ENCODE data around the gene TOP1.

TOP1 gene

DNA sequence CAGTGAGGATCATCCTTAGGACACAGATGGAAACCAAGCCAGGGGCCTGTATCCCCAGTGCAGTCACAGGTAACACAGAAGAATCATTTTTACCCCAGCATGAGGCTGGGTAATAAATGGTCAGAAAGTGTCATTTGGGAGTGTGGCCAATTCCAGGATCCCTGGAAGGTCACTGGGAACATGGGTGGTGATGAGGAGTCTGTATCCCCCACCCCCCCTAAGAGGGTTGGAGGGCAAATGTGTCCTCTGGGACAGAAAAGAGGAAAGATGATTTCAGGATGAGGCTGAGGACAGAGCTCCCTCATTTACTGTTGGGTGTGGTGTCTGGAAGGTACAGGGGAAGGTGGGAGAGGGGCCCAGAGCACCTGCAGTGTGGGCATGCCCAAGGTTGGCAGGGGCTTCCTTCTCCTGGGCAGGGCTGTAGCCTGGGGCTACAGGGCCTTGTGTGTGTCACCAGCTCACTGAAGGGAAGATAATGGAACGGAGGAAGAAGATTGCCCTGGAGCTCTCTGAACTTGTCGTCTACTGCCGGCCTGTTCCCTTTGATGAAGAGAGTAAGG, 143.2 kb downstream of the TOP1 start:
- DNase-seq = no peak

DNA sequence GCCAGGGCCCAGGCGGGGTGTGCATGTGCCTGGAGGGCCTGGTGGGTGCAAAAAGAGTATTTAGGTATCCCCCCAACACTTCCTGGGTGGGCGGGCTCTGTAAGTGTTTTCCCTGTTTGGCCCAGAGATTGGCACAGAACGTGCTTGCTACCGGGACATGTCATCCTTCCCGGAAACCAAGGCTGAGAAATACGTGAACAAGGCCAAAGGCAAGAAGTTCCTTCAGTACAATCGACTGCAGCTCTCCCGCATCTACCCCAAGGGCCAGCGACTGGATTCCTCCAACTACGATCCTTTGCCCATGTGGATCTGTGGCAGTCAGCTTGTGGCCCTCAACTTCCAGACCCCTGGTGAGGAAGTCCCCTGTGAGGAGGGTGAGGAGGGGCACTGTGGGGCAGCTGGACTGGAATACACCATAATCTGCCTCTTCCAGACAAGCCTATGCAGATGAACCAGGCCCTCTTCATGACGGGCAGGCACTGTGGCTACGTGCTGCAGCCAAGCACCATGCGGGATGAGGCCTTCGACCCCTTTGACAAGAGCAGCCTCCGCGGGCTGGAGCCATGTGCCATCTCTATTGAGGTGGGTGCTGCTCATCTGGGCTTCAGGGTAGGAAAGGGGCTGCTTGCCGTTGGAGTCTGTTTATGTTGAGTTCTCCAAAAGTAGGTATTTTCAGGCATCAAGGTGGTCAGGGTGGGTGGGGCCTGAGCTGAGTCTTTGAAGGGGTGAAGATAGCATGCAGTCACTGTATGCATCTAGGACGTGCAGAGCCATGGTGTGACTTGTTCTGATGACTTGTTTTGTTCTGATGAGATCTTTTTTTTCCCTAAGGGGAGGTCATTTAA, 143.9 kb downstream of the TOP1 start:
- no peak for DNase-seq

DNA sequence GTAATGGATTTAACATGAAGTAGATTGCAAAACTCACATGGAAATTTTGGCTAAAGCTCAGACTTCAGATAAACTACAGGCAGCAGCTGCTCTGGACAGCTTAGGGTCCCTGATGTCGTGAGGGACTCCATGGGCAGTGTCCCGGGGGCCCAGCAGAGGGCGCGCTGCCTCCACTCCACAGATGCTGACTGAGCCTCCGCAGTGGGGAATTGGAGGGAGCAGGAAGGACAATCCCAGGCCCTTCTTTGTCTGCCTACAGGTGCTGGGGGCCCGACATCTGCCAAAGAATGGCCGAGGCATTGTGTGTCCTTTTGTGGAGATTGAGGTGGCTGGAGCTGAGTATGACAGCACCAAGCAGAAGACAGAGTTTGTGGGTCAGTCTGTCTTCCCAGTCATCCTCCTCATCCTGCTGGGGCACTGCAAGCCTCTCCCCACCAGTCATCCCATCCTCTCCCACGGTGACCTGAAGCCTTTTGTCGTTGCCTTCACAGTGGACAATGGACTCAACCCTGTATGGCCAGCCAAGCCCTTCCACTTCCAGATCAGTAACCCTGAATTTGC, 144.6 kb downstream of the TOP1 start:
- peak; percentile 64 for DNase-seq

DNA sequence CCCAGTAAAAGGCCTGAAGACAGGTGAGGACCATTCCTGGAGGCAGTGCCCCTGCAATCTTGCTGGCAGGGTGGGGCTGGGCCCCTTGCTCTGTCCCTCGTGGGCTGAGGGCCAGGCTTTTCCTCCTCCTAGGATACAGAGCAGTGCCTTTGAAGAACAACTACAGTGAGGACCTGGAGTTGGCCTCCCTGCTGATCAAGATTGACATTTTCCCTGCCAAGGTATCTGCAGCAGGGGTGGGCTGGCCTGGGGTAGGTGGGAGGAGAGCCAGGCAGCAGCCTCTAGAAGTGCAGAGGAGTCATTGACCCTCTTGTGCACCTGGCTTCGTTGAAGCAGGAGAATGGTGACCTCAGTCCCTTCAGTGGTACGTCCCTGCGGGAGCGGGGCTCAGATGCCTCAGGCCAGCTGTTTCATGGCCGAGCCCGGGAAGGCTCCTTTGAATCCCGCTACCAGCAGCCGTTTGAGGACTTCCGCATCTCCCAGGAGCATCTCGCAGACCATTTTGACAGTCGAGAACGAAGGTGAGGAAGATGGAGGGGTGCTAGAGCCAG, 145.2 kb downstream of the TOP1 start:
- no peak for DNase-seq
